HG02973 (cell line): ENCODE measurements around the gene WFIKKN2.
"Not testable (repeated sequence)": the region's sequence is repeated elsewhere in the genome, so short reads cannot be mapped to it uniquely, and the experiment has no call there.

Experiments
- ATAC-seq: cut with Tn5 transposase; IDR thresholded peaks from one replicate; pipeline ENCODE4 v1.9.1; 2021; ENCODE audit warnings: moderate library complexity; ENCODE audit not compliant: unreplicated experiment

Gene WFIKKN2

DNA sequence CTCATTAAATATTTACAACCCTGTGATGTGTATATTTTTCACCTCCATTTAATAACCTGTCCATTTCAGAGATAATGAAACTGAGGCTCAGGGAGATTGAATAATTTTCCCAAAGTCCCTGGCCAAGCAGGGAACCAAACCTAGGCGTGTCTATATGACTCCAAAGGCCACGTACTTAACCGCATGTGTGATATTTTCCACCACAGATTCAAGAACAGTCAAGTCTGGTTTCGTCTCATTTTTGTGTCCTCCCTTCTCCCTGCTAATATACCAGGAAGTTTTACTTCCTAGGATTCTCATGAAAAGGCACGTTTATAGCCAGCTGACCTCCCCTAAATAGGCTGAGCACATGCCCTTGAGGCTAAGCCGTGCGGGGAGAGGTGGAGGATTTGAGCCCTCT is 15.3 kb downstream of the WFIKKN2 start:
- ATAC-seq = no peak

DNA sequence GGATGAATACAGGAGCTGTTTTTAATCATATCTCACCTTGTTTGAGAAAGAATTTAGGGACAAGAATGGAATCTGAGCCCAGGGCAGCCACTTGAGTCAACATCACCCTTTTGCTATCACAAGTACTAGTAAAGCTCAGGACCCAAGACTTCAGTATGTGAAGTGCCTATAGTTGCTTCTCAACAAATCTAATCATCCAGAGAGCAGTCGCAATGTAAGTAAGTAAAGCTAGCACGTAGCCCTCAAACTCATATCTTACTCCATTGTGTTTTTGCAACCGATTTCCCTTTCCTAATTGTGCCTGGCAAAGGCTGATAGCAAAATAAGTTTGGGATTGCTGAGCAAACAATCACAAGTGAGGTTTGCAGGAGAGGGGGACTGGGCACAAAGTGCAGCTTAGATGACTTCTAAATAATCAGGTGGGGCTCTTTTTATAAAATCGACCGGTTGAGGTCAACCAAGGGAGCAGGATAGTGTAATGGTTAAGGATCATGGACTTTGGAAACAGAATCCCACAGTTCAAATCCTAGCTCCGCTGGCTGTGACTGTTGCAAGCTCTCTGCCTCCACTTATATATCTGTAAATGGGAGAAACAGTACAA is 17.7 kb downstream of the WFIKKN2 start:
- no peak for ATAC-seq

DNA sequence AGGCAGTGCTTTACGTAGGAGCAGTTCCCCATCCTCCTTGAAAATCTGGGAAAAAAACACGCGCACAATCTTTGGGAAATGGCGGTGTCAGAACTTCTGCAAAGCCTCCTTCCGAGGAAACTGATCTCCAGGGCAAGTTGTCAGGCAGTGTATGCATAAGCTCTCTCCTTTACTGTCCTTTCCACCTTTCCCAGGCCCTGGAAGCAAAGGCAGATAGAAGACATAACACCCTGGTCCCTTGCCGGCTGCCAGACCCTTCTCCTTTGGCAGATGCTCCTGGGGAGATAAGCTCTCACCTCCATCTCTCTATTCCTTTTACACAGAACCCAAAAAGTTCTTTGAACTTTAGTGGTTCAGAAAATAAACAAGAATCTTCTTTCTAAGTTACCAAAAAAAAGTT is 18.4 kb downstream of the WFIKKN2 start:
- no peak for ATAC-seq

DNA sequence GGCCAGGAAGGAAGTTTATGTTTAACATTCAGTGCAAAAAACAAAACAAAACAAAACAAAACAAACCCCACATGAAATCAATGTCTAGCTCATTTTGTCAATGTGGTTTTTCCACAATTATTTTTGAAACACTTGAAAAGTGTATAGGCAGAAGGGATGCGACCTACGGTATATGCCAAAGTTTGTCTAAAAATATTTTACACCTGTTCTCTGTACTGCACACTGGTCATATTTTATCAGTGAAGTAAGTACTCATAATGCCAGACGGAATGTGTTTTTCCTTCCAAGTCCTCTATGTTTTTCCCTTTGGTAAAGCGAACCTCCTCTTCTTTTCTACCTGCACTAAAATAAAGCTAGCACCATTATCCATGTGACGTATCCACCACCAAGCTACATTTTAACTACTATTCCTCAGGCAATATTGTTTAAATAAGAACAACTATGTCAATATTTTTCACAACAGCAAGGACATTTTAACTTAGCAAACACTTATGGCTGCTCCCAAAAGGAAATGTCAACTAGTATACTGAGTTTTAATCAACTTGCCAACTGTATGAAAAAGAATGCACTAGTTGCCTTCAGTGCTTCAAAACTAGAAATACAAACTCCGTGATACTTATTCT is 20.4 kb downstream of the WFIKKN2 start:
- ATAC-seq = no peak

DNA sequence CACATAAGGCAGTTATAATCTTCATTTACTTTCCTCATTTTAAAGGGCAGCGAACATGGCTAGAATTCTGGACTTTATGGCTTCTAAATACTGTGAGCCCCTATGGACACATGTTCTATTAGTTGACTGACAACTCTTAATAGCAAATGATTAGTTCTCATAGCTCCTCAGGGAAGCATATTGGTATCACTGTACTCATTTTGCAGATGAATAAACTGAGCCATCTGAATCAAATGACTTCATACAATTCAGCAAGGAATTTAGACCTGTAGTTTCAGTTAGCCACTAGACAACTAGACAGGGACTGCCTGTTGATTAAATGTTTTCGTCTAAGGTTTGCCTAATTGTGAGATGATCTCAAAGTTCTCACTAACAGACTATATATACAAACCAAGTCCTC is 21.0 kb downstream of the WFIKKN2 start:
- no peak for ATAC-seq

DNA sequence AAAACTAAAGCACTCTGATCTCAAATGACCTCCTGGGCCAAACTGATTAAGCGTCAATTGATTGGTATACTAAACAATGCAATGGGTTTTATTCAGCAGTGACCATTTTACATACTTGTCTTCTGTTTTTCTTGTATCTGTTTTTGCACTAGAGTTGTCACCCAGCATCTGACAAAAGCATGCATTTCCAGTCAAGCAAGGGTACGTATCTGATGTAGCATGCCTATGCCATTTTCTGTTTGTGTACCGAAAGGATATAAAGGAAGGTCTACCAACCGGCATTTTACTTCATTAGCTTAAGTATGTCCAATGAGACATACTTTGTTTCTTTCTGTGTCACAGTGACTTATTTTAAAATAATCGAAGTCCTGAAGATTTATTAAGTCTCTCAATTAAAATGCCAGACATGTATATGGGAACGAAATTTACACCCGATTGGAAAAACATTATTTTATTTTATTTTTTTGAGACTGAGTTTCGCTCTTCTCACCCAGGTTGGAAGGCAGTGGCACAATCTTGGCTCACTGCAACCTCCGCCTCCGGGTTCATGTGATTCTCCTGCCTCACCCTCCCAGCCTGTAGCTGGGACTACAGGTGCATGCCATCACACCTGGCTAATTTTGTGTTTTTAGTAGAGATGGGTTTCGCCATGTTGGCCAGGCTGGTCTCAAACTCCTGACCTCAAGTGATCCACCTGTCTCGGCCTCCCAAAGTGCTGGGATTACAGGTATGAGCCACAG is 23.3 kb downstream of the WFIKKN2 start:
- no peak for ATAC-seq

DNA sequence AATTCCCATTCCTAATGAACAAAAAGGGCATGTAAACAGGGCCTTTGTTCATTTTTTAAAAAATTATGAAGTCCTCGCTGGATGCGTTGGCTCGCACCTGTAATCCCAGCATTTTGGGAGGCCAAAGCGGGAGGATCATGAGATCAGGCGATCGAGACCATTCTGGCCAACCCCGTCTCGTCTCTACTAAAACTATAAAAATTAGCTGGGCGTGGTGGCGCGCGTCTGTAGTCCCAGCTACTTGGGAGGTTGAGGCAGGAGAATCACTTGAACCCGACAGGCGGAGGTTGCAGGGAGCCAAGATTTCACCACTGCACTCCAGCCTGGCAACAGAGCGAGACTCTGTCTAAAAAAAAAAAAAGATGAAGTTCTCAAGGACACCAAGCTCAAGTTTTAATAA is 24.3 kb downstream of the WFIKKN2 start:
- ATAC-seq = not testable (repeated sequence)

DNA sequence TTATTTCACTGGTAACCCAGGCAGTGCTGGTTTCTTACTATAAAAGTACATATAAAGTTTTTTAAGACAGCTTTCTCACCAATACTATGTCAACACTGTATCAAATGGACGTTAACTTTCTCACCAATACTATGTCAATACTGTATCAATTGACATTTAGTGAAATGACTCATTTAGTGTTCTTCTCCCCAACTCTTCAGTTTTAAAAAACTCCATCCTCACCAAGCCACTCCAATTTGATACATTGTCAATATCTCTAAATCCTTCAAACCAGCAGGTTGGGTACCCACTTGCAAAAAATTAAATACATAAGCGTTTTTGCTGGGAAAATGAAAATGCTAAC is 25.9 kb downstream of the WFIKKN2 start:
- no peak for ATAC-seq

DNA sequence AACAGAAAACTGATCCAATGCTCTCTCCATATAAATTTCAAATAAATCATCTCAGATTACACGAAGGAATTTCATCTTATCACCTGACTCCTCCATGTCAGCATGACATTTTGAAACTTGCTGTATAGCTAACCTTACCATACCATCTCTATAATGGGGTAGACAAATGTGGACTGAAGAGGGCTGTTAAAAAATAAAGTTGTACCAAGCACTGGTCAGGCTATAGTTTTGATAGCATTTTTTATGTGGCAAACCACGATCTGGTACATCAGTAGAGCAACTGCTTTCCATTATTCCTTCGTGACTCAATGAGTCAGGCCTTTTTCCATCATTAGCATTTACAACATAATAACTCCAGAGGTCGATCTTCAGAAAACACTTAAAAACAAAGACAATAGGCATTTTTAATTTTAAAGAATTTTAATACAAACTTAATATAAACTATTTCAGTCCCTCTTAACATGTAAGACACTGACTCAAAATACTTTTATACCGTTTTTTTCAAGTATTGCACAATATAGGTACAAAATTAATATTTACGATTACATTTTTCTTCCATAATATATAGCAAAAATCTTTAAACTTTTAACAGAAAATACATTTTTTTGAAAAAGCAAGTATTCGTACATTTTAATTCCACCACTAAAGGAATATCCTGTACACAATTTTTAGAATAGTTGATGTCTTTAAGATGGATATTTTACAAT is 26.6 kb downstream of the WFIKKN2 start:
- ATAC-seq = no peak

DNA sequence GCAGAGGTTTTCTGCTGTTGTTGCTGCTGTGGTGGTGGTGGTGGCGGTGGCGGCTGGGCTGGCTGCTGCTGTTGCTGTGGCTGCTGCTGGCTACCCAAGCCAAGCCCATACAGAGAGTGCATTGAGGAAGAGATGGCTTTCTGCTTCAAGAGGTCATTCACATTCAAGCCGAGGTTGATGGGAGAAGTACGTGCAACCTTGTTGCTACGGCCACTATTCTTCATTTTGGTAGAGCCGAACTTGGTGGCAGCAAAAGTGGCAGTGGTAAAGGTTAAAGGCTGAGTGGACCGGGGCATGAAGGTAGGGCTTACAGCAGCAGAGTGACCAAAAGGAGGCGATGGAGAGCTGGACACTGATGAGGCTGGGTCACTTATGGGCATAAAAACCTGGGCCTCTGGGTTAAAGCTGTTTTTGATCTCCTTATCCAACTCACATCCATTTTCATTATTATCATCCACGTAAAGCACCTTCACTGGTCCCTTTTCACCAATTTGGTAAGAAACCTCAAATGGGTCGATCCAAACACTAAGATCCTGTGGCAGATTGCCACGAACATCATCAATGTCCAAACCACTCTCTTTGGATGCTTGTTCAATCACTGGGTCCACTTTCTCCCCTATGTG is 27.9 kb downstream of the WFIKKN2 start:
- ATAC-seq = no peak

DNA sequence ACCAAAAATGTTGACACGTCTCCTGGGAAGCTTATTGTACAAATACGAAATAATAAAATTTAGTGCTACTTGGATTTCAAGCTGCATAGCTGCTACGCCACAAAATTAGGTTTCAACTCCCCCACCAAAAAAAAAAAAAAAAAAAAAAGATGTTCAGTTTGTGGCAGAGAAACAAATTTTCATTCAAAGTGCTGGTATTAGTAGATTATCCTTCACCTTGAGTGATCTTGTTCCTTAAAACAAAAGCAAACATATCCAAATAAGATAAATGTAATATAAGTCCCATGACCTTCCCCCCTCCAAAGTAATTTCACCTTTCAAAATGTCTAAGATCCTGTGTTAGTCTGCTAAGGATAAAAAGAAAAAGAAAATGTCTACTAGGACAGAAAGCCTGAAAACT is 28.5 kb downstream of the WFIKKN2 start:
- no peak for ATAC-seq

DNA sequence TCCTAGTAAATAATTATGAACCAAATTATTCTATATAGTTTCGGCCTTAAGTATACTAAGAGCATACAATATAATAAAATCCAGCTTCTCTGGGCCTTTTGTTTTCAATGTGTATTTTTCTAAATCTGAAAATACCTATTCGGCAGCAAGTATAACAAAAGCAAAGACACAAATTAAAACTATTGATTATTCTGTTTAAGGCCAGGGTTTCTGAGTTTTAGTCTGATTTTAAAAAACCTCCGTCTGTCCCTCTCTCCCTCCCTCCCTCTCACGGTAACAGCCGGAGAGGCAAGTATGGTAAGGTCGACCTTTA is 29.3 kb downstream of the WFIKKN2 start:
- no peak for ATAC-seq

DNA sequence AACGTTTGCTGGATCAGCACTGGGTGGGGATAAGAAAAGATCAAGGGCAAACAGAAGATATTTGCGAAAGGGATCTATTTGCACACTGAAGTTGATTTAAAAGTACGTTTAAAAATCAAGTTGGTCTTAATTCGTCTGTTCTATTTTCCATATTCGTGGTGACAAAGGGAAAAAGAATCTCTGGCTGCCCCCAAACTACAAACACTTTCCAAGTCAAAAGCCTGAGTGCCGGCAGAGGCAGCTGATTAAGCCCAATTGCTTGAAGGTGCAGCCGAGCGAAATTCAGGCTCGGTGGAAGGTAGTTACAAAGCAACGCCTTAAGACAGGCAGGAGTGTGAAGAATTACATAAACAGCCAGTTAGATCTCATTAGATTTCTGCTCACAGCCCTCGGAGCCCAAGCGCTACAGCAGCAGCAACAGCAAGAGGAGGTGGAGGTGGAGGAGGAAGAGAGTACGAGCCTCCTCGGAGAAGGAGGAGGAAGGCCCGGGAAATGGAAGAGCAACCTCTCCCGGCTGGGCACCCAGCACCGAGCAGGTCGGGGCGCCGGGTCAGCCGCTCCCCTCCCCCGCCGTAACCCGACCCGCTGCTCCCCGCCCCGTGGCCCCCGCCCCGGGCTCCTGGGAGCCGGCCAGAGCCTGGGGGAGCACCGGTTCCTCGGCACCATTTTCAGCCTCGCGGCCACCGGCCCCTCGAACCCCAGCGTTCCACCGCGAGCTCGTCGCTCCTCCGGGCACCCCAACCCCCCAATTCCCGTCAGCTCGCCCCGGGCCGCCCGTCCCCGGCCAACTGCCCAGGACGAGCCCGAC is 29.9 kb downstream of the WFIKKN2 start:
- peak; percentile 12 for ATAC-seq

DNA sequence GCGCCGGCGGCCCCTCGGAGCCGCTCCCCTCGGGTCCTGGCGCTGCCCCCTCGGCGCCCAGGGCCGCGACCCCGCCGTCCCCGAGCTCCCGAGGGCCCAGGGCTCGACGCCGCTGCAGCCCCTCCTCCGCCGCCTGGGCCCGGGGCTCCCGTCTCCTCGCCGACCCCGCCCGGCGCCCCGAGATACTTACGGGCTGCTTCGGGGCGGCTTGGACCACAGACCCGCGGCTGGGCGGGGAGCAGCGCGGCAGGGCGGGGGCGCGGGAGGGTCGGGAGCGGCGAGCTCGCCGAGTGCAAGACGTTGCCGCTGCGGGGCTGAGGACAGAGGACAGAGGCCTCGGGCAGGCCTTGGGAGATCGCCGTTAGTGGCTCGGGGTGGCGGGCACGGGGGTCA is 30.5 kb downstream of the WFIKKN2 start:
- ATAC-seq = no peak

DNA sequence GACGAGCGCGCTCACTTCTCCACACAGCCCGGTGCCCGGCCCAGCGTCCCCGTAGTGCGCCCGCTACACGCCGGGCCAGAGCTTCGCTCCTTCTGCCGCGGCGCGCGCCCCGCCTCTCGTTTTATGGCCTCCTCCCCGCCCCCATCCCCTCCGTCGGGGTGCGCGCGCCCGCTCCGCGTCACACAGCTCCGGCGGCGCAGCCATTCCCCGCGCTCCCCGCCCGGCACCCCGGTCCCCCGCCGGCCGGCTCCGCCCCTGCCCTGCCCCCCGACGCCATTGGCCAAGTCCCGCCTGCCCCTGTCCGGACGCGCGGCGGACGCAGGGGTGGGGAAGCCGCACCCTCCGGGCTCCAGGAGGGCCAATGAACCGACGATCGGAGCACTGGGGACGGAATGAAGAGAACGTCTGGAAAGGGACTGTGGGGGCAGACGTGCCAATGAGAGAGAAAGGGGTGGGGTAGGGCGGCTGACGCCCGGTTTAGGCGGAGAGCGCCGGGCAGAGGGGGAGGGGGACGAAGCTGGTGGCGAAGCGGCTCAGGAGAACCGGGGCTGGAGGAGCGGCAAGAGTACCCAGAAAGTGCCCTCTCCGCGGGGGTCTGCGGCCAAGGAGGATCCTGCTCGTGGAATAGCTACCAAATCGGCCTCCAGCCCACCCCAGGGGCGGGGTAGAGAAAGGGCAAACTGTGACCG is 31.0 kb downstream of the WFIKKN2 start, which contains the start of gene TOB1:
Gene TOB1, minus strand, starts transcription at position 94 of the 689 bp plus-strand sequence. CDS start 2,337 bp downstream, outside the sequence.
- peak; percentile 62 for ATAC-seq

DNA sequence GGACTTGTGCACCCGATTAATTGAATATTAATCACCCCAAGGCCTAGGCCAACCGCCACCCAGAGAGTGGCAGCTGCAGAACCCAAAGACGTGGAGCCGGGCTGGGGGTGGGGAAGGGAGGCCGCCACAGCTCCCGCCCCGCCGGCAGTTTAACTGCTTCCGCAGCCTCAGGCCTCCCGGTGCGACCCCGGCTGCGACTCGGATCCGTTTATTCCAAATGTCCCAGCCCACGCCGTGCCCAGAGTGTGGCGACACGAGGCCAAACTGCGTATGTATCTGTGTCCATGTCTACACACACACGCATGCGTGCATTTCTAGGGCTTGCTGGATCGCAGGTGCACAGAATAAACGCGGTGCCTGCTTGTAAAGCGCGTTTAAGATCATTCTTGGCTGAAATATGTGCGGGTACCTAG is 31.6 kb downstream of the WFIKKN2 start:
- ATAC-seq = peak; percentile 14

DNA sequence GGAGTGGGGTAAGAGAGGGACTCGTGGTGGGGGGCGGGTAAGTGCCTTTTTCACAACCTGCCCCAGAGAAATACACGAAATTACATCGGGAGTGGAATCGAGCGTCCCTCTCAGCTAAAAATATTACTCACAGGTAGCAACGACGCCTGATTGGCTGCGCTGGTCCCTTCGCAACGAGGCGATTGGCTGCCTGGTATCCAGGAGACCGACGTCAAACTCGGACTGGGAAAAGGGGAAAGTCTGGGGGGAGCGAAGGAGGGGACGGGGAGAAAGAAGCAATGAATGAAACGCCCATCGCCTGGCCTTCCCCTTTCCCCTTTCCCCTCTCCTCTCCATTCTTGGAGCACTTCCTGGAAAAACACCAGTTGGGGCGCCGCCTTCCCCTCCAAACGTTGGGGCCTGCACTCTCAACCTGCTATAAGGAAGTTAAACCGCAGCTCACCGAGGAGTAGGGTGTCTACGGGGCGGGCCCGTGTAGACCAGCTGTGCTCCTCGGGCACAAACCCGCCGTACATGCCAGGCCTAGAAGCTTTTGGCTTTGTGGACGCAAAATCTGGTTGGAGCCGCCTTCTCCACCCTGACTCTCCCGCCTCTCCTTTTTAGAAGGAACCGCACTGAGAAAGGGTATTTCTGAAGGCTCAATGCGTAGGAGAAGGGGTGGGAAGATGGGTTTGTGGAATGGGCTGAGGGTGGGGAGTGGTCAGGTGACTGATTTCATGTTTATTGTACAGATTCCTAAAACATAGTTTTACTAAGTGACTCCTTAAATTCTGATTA is 32.2 kb downstream of the WFIKKN2 start:
- peak; percentile 27 for ATAC-seq

DNA sequence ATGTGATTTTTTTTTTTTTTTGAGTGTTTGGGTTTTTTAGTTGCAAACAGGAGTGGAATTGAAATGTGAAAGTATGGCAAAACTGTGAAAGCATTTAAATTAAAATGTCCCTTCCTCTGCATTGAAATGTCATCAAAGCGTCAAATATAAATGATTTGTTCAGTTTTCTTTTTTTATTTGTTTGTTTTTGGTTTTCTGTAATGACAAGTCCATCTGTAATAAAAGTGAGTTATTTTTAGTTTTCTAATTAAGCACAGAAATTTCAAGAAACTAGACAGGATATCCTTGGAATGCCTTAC is 32.7 kb downstream of the WFIKKN2 start:
- no peak for ATAC-seq

DNA sequence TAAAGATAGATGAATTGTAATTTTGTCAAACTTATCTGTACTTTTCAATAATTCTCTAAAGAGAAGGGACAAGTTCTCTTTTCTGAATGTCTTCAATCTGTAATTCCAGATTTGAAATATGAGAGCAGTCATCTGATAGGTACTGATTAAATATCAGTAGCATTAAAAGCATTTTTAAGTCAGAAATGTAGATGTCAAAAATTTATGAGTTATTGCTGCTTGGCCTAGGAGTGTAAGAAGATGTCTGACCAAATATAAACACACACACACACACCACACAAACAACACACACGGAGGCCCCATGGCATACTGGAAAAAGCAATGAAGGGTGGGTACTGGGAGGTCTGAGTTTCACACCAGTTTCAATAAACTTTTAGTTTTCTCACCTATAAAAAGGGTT is 33.2 kb downstream of the WFIKKN2 start:
- no peak for ATAC-seq

DNA sequence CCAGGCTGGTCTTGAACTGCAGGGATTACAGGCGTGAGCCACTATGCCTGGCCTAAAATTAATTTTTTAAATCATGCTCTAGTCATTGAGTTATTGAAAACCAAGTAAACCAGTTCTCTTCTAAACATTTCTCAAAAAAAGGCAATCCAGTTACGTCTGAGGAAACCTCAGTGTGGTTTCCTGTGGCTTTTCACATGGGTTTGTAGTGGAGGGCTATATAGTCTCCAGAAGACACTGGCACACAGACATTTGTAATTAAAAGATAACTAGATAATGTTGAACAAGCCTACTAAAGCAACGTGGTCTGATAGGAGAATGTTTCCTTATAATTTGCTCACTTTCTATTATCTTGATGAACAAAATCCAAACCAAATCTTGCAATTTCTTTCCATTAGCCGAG is 36.0 kb downstream of the WFIKKN2 start:
- no peak for ATAC-seq
